NCI-H146 (cell line): Measurements from ENCODE around the gene AKT1.
"Not testable (repeated sequence)": the region's sequence is repeated elsewhere in the genome, so short reads cannot be mapped to it uniquely, and the experiment has no call there.

Source experiments
- DNase-seq: peaks from one replicate; lab custom pipeline; 2025; lab: John Stamatoyannopoulos, UW

AKT1 gene

DNA sequence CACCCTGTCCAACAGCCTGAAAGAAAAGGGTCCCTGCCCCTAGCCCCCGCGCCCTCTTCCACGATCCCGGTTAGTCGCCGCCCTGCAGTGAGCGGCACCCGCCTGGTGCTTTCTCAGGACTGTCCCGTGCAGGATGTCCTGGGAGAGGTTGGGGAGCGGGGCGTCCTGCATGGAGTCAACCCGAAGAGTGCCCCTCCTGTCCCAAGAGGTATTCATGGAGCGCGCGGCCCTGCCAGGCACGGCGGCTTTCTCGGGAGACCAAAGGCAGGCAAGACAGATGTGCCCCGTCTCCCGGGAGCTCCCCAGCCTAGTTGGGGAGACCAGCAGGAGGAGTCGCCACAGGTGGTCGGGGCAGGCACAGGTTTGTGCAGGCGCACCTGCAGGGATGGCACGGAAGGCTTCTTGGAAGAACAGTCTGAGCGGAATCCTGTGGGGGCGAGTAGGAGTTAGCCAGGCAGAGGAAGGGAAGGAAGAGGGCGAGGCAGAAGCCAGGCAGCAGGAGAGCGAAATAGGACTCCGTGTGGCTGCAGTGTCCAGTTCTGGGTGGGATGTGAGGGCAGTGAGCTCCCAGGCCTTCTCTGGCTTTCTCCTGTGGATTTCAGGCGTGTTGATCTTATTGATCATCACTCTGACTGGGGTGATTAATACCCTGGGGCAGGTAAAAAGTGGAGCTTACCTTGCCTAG lies 41.9 kb downstream of the AKT1 start:
- peak; percentile 65 for DNase-seq

DNA sequence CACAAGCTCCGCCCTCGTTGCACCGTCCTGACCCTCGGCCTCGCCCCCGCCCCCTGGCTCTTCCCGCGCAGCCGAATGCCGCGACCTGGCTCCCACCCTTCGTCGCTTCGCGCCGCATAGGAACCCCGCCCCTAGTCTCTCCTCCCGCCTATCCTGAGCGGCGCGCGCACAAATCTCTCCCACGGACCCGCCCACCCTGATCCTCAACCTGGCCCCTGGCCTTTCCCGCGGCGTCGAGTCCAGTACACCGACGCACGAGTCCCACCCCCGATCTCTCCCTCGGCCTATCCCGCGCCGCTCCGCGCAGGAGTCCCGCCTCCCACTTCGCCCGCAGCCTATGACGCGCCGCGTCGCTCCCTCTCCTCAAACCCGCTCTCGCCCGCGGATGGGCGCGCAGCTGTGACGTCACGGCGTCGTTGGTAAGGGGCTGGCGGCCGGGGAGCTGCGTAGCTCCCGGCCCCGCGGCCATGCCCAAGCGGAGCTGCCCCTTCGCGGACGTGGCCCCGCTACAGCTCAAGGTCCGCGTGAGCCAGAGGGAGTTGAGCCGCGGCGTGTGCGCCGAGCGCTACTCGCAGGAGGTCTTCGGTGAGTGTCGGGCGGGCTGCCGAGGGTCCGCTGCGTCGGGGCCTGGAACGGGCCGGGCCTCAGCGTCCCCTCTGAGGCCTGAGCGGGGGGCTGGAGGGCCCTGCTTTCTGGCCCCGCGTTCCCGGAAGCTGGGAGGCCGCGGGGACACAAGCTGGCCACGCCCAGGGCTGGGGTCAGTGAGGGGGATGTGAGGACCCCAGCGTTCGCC lies 42.6 kb downstream of the AKT1 start, which contains the start of gene SIVA1:
TSS of gene SIVA1 (plus strand) at position 413 of the 793 bp plus-strand sequence. CDS start at position 468, 55 bp downstream.
- peak; percentile 100 for DNase-seq

DNA sequence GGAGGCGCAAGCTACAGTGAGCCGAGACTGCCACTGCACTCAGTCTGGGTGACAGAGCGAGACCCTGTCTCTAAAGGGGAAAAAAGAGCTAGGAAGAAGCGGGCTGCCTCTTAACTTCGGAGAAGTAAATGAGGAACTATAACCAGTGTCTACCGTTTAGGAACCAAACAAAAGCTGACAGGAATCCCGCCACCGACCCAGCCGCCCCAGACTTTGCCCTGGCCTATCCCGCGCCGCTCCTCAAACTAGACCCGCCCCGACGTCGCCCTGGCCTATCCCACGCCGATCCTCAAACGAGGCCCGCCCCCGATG lies 43.2 kb downstream of the AKT1 start:
- no peak for DNase-seq

DNA sequence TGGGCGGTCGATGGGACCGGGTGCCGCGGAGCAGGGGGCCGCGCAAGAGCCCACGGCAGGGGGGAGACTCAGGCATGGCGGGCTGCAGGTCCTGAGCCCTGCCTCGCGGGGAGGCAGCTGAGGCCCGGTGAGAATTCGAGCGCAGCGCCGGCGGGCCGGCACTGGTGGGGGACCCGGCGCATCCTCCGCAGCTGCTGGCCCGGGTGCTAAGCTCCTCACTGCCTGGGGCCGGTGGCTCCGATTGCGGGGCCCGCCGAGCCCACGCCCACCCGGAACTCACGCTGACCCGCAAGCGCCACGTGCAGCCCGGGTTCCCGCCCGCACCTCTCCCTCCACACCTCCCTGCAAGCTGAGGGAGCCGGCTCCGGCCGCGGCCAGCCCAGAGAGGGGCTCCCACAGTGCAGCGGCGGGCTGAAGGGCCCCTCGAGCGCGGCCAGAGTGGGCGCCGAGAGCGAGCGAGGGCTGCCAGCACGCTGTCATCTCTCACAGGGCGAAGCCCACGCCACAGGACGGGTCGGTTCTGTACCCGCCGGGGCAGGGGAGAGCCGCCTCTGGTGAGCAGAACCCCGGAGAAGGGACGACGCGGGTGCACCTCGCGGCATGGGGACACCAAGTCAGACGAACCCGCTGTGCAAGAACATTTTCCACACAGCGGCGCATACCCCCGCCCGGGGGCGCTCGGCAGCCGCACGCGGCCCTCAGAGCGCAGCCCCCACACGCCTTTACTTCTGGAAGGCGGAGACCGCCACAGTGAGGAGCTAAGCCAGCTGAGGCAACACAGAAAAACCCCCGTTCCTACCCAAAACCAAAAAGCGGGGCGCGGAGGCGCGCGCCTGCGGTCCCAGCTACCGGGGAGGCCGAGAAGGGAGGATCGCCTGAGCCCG lies 43.8 kb downstream of the AKT1 start:
- no peak for DNase-seq

DNA sequence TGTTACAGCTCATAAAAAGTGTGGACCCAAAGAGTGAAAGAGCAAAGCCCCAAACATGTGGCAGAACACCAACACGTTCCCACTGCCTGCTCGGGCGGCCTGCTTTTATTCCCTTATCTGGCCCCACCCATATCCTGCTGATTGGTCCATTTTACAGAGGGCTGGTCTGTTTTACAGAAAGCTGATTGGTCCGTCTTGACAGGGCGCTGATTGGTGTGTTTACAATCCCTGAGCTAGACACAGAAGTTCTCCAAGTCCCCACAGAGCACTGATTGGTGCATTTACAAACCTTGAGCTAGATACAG lies 44.8 kb downstream of the AKT1 start:
- not testable (repeated sequence) for DNase-seq

DNA sequence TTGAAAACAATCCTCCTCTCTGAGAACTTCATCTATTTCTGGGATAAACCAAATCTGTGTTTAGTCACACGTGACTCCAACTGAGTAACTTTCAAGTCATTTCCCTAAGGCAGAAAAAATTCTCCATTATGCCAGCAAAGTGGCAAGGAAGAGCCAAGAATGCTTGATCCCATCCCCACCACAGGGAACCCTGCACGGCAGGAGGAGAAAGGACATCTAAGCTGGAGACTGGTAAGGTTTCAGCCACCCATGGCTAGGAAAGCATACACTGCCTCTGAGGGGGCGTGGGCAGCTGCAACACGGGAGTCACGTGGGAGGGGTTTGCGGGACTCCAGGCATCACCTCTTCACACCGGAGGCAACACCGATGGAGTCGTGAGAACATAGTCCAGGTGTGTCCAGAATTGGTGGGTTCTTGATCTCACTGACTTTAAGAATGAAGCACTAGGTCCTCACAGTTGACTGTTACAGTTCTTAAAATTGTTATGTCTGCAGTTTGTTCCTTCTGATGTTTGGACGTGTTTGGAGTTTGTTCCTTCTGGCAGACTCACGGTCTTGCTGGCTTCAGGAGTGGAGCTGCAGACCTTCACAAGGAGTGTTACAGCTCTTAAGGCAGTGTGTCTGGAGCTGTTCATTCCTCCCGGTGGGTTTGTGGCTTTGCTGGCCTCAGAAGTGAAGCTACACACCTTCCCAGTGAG lies 45.3 kb downstream of the AKT1 start:
- DNase-seq, result no peak

DNA sequence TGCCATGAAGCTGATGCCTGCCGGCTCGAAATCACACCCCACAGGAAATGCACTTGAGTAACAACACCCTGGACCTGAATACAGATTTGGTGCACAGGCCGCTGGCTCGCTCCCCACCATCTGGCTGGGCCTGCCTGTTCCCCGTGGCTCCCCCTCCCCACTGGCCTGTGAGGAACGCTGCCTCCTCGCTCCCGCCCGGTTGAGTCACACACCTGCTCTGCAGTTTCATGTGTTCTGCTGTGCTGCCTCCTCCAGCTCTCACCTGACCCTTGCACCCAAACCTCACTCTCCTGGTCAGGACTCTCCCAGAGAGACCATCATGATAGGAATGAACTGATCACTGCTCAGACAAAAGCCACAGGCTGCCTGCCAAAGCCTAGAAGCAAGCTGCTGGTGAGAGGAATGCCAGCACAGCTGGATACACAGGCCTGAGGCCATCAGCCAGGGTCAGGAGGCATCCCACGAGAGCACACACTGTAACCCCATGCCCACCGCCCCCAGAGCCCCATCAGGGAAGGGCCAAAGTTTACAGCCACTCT lies 46.4 kb downstream of the AKT1 start:
- peak; percentile 27 for DNase-seq

DNA sequence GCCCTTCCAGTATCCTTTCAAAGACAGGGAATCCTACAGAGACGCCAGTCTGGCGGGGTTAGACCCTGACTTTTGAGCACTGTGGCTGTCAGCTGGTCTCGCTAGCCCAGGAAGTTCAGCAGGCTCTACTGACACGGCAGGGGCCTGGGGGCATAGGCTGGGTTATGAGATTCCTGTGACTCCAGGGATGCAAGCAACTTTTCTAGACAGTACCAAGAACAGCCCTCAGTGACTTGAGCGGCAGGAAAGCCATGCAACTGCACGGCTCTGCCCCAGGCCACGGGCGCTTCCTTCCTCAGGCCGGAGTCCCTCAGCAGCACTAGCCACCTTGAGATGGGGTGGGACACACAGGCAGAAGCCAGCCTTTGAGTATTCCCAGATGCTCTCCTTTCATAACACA lies 47.7 kb downstream of the AKT1 start:
- no peak for DNase-seq

DNA sequence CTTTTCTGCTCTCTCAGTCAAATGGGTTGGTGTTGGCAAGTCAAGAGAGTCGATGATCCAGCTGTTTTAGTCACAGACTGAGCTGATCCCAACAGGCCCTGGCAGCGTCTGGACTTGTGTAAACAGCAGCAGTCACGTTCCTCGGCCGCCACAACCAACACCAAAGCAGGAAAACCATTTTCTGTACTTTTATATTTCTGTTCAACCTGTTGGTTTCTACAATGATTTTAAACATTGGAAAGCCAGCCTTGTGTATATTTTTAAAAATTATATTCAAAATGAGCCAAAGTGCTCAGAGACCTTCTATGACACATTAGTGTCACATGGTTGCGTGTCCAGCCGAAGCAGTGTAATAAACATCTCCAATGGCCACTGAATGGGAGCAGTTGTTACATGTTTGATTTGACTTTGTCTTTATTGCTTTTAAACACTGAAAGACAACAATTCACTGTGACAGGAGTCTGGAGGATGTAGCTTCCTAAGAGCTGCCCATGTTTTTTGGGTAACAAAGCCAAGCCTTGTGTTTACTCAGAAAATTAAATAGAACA lies 48.5 kb downstream of the AKT1 start:
- DNase-seq, result no peak

DNA sequence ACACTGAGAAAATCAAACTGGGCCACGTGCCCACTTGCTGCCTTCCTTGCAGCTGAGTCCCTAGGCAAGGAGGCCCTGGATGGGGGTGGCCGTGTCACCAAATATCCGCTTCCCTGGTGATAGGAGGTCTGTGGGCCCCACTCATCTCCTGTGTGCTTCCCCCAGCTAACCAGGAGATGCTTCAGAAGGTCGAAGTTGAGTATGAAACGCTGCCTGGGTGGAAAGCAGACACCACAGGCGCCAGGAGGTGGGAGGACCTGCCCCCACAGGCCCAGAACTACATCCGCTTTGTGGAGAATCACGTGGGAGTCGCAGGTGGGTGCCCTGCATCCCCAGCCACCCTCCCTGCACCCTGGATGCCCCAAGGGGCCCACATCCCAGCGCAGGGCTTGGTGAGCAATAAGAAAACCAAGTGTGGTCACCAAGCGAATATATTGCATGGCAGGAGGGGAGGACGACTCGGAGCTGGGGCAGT lies 49.4 kb downstream of the AKT1 start:
- DNase-seq, result no peak

DNA sequence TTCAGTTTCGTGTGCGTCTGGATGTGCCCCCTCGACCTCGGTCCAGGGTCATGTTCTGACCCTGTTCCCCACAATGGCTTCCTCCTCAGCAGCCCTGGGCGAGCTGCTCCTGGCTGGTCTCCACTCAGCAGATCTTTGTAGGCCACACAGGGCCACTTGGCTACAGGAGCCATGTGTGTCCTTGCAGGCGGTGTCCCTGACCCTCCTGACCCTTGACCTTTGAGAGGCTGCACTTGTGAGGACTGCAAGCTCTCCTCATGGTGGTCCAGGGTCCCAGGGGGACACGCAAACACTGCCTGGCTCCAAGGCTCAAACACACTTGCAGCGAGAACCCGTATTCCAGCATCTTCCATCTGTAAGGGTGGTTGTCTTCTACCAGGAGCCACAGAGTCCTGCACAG lies 50.1 kb downstream of the AKT1 start:
- no peak for DNase-seq

DNA sequence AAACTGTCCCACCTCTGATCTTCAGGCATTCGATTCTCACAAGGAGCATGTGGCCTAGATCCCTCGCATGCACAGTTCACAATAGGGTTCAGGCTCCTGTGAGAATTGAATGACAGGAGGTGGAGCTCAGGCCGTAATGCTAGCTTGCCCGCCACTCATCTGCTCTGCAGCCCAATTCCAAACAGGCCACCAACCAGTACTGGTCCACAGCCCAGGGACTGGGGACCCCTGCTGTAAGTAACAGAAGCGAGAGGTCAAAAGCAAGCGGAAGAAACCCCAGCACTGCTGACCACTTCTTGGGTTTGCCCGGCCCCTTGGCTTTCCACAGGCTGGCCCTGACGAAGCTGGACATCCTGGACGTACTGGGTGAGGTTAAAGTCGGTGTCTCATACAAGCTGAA lies 51.1 kb downstream of the AKT1 start:
- DNase-seq, result no peak

DNA sequence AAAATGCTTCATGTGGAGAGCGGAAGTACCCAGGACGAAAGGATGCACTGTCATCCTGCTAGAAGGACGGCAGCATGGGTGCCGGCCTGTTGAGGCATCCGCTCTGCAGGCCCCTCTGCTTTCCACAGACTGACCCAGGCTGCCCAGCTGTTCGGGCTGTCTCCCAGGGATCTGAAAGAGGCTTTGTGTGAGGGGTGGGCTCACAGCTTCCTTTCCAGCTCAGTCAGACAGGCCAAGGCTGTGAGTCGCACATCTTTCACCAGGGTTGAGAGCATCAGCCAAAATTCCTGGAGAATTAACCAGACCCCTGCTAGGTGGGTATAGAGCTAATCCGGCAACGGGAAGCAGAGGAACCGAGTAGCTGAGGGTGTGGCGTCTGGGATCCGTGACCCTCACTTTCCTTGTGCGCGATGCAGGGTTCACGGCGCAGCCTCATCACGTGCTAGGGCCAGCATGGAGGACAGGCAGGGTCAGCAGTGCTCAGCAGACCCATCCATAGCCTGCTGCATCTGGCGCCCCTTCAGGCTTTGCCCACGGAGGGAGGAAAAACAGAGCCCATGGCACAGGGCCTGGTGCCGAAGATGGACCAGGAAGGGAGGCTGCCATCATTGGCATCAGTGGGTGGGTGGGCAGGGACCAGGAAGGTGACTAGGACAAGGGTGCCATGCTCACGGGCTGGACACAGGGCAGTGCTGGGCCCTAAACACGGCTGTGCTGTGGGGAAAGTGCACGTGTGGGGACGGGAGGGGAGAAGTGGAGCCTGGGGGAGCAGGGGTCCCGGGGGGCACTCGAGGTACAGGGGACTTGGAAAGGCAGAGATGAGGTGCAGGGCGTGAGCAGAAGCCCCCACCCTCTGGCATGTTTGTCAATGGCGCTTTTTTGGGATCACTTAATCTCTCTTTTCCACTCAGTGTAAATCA lies 51.8 kb downstream of the AKT1 start:
- DNase-seq, result no peak

DNA sequence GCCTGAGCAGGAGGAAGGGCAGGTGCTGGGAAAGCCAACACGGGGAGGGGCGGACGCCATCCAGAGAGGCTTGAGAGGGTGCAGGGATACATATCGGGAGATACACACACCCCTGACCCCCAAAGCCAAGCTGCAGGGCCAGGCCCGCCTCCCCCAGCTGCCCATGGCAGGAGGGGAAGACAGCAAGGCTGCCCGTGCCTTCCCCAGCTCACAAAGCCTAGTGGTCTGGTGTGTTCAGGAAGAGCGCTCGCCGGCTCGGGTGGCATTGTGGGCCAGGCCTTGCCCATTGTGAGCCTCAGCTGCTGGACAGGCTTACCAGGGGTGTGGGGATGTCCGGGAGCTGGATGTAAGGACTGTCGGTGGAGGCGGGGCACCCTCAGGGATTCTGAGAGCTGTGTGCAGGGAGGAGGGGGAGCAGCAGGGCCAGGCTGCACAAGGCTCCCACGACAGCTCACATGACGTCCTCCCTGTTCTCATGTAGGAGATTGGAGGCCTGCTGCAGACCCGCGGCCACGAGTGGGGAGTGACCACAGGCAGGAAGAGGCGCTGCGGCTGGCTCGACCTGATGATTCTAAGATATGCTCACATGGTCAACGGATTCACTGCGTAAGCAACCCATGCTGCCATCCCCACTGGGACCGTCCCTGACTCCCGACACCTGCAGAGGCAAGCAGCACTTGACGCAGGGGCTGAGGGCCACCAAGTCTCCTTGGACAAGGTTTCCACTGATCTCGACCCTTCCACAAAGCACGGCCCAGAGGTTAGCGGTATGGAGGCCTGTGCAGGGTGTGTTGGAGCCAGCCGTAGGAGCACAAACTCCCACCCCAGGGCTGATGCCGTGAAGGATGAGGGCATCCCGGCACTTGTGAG lies 52.7 kb downstream of the AKT1 start:
- no peak for DNase-seq

DNA sequence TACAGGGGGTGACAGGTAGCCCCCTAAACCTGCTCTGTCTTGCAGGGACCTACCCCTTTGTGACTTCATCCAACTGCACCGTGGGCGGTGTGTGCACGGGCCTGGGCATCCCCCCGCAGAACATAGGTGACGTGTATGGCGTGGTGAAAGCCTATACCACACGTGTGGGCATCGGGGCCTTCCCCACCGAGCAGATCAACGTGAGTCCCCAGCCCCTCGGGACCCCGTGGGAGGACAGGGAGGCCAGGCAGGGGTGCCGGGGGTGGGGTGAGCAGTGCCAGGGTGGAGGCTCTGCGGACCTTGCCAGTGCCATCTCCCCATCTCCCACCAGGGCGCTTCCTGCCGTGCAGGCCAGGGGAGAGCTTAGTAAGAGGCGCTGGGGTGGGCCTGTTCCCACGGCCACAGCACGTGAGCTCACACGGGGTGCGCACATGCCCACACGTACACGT lies 53.7 kb downstream of the AKT1 start:
- no peak for DNase-seq

DNA sequence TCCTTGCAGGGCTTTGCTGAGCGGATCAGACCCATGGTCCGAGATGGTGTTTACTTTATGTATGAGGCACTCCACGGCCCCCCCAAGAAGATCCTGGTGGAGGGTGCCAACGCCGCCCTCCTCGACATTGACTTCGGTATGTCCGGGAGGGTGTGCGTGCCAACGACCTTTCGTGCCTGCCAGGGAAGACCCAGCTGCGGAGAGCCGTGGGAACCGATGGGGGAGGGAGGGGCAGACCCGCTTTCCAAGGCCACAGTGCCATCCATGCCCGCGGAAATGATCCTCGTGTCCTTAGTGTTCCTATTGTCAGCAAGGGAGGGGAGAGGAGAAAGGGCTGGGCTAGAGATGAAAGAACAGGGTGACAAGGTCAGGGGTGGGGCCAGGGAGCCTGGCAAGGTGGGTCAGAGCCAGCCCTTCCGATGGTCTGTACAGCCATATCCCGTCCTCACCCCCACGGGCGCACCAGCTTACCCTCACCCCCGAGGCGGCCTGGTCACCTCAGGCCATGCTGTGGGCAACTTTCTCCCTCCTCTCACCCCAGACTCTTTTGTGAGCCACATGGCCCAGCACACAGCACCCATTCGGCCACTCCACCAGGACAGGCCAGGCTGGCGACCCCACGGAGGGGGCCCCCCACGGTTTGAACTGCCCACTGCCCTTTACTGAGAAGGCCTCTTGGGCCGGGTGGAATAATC lies 54.3 kb downstream of the AKT1 start:
- no peak for DNase-seq

DNA sequence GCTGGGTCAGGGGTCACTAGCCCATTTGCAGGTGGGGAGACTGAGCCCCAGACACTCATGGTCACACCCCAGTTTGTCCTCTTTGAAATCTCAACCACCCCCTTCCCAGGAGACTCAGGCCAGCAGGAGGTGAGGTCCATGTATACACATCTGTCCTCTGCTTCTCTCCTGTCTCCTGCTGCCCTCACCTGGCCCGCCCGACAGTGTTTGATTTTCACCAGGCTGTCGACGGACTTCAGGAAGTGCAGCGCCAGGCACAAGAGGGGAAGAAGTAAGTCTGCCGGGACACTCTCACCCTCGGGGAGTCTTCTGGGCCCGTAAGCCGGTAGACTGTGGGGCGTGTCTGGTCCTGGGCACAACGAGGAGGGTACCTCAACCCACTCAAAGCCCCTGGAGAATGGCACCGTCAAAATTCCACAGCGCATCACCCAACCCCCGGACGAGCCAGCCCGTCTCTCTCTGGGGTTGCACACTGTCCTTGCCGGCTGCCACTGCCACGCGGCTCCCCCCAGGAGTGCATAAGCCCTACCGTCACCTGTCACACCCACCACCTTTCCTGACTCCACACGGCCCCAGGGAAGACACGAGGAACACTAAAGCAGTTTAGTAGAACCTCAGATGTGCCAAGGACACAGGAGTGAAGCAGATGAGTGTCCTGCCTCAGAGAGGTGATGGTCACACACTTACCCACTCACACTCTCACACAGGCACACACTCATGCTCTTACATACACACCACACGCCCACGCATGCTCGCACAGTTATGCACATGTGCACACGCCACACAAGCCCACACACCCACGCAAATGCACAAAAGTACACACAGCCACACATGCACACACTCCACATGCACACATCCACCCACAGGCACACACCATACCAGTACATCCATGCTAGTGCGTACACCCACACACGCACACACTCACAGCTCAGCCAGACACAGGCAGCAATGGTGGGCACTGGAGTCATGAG lies 55.7 kb downstream of the AKT1 start:
- DNase-seq, result peak; percentile 65

DNA sequence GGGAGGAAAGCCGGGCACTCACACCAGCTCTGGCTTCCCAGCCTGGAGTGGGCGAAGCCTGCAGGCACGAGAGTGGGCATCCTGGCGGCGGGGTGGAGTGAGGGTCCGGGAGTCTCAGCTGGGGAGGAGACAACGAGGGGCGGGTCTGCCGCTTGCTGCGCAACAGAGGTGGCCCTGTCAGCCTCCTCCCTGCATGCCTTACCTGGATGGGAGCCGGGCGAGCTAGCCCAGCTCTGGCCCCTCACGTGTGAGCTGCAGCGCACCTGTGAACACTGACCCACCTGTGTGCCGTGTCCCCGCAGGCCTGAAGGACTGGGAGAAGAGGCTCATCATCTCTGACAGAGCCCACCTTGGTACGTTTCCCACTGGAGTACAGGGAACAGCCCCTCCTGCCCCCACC lies 56.5 kb downstream of the AKT1 start:
- DNase-seq, result no peak
